Brain pericyte (primary cell): ENCODE results near the gene CEMIP2.

Experiments
- DNase-seq: peaks from one replicate; pipeline ENCODE4 v3.0.0-alpha.2; 2012; ENCODE audit warnings: low read depth, low spot score

CEMIP2 gene

GRCh38 chr9:71647094-71647591 lies 121.2 kb downstream of the CEMIP2 start:
- DNase-seq = no peak

DNA sequence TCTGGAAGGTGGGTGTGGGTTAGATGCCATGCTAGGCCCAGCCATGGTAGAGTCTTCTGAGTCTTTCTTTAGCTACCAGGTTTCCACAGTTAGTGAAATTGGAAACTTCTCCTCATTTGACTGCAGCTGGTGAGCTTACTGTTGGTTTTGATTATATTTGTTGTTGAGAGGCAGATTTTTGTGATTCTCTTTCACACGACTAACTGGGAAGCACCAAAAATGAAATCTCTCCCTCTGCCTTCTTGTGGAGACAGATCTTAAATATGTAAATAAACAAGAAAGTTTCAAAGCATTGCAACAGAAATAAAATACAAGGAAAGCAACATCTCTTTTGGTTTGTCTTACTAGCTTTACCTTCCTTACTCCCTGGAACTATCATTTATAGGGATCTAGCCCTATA lies 122.2 kb downstream of the CEMIP2 start:
- DNase-seq = no peak

GRCh38 chr9:71644819-71645362 lies 123.4 kb downstream of the CEMIP2 start:
- DNase-seq = no peak

DNA sequence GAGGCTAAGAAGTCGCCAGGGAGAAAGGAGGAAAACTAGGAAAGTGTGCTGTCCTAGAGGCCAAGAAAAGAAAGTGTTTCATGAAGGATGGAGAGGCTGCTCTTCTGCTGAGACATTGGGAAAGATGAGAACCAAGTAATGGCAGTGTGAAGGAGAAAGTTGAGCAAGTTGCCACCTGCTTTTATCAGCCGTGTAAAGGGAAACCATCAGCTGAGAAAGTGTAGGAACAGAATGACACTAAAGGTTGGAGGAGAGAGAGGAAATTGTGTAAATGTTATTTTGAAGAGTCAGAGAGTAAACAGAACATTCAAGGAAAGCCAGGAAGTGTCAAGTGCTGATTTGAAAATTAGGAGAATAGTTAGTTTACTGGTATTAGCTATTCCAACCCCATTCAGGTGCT lies 125.0 kb downstream of the CEMIP2 start:
- no peak for DNase-seq

GRCh38 chr9:71642056-71642455 lies 126.3 kb downstream of the CEMIP2 start:
- no peak for DNase-seq

DNA sequence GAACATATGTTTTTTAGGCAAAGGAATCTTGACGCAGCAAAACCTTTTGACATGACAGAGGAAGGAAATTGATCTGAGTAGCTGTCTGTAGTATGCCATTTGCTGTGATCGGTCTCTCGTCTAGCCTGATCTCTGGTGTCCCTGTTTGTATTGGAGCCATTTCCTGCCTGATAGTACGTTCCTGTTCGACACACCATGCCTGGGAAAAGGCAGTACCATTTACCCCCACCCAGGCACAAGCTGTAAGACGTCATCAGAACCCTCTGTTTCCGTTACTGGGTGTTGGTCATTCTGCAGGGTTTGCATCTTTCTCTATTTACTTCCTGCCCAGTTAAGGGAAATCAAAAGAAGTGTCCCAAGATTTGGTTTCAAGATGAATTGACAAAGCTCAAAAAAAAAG lies 129.7 kb downstream of the CEMIP2 start:
- DNase-seq = no peak

- no peak for DNase-seq
Measured at GRCh38 chr9:71637926-71638325, 130.4 kb downstream of the CEMIP2 start.

DNA sequence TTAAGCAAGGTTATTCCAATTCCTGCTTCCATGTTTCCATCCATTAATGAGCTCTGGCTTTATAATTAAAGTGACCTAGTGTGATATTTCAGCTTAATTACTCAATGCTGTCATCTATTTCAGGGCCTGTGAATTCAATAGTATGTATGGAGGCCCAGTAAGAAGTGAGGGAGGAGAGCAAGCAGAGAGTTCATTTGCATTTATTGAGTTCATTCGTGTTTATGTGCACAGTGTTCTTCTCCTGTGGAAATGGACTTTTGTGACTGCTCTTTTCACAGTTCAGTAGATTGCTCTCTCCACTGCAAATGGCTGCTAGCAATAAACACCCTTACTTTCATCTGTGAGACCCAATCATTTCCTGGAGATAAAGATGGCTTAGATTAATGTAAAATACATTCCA lies 130.9 kb downstream of the CEMIP2 start:
- DNase-seq = no peak

DNA sequence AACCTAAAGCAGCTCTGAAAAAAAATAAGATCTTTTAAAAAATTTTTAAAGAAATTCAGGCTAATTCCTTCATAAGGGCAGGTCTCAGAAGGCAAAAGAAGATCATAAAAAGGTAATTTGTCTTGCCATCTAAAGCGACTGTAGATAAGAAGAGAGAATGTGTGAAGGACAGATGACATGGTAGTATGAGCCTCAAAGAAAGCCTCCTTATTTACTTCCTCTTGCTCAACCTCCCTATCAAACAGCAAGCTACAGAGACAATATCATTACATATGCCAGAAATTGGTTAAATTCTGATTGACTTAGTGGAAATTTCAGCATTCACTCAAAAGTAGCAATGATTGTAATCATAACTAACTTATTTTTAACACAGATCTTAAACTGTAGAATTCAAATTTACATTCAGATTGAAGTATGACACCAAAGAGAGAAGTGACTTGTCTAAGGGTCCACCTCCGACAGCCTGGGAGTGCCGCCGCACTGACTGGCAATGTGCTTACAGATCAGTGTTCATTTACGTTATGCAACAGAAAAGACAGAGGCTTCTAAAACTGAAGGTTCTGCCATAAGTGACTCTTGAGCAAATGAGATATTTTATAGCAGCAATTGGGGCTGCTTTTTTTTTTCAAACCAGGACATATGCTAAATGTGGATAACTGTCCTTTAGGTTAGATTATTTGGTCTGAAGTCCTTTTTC lies 132.0 kb downstream of the CEMIP2 start:
- DNase-seq = no peak

GRCh38 chr9:71634752-71635151 lies 133.6 kb downstream of the CEMIP2 start:
- DNase-seq = no peak
